Measurements from ENCODE around the gene ZNF789.
"Not testable (repeated sequence)": the region's sequence is repeated elsewhere in the genome, so short reads cannot be mapped to it uniquely, and the experiment has no call there.

ZNF789 gene

DNA sequence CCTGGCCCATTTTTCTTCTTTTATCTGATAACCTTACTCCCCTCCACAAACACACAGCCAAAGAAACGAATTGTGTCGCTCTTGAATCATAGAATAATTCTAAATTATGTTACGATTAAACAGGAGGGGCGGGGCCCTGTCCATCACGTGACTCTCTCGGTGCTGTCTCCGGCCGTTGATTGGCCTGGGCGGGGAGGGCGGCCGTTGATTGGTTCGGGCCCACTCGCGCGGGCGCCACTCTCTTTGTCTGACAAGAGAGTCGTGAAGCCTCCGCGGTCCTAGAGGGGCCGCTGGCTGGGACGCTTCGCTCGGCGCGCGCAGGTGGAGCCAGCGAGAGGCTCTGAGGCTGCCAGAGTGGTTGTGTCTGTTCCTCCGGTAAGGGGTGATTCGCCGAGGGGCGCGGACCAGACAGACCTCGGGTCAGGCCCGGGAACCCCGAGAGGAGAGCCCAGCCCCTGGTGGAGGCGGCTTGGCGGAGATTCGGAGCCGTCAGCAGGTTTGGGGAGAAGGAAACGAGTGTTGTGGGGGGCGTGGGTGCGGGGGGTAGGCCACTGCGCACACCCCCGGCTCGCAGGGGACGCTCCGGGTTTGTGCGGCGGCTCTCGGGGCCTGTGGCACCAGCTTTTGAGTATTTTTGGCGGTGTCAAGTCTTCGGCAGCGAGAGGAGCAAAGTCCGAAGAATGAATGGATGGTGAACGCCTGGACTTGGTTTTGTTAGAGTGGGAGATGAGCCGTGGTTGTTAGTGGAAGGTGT is at the start of gene ZNF789:
Gene ZNF789, plus strand, starts transcription at position 330 of the 754 bp plus-strand sequence. CDS start 3,567 bp downstream, outside the sequence.
- DNase-seq: peak; percentile 98

DNA sequence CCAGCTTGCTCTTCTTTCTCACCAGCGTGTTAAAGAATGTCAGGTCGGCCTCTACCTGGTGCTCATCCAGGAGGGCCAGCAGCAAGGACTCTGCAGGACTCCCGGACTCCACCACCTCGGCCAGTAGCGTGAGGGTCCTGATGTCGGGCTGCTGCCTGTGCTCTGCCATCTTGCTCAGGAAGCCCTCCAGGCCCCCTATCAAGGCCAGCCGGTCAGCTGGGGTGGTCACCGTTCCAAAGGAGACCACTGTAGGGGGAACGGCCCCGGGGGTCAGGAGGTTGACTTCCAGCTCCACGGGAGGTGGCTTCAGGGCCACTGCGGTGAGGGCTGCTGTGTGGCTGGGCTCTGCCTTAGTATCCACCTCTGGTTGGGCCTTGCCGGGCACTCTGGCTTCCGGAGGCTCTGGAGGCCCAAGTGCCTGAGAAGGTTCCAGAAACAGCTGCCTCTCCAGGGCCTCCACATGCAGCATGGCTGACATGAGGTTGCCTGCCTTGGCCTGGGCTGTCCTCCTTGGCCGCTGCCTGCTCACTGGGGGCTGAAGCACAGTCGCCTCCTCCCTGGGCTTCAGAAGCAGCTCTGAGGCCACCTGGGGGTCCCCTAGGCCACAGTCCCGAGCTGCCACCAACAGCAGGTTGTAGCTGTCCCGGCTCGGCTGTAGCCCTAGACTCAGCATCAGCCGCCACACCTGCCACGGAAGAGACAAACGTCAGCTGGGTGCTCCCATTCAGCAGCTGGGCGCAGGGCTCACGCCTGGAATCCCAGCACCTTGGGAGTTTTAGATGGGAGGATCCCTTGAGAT is 47.6 kb upstream of the ZNF789 start:
- DNase-seq: no peak

DNA sequence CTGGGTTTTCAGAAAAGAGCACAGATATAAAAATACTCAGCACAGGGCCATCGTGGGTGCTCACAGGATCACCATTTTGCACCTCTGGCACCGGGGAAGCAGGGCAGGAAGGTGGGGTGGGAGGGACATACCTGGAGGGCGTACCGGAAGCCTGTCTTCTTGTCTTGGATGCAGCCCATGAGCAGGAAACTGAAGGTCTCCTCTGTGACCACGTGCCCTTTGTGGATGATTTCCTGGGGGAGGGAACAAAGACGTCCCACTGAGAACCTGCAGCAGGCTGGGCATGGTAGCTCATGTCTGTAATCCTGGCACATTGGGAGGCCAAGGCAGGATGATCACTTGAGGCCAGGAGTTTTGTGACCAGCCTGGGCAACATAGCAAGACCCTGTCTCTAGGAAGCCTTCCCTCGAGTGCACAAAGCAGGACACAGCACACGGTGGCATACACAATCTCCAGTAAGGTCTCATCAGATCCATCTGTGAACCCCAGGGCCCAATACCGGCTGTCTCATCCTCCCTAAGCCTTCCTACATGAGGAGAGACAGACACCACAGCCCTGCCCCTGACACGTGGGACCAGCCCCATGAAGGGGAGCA is 43.6 kb upstream of the ZNF789 start:
- DNase-seq: no peak

DNA sequence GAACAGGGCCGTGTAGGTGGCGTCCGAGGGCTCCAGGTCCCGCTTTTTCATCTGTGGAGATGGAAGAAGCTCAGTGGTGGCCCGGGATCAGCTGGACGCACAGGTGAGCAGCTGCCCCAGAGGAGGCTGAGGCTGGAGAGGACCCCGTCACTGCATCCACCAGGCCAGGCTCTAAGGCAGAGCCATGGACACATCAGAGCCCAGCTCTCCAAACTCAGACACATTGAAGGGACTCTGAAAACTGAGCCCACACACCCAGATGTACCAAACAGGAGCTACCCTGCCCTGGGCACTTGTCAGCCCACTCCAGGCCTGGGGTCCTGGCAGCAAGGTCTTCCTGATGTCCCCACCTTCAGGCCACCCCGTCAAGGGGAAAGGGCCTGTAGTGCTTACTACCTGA is 42.9 kb upstream of the ZNF789 start:
- DNase-seq: no peak

DNA sequence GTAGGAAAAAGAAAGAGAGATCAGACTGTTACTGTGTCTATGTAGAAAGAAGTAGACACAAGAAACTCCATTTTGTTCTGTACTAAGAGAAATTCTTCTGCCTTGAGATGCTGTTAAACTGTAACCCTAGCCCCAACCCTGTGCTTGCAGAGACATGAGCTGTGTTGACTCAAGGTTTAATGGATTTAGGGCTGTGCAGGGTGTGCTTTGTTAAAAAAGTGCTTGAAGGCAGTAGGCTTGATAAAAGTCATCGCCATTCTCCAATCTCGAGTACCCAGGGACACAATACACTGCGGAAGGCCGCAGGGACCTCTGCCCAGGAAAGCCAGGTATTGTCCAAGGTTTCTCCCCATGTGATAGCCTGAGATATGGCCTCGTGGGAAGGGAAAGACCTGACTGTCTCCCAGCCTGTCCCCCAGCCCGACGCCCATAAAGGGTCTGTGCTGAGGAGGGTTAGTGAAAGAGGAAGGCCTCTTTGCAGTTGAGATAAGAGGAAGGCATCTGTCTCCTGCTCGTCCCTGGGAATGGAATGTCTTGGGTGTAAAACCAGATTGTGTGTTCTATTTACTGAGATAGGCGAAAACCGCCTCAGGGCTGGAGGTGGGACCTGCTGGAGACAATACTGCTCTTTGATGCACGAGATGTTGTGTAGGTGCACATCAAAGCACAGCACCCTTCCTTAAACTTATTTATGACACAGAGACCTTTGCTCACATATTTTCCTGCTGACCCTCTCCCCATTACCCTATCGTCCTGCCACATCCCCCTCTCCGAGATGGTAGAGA is 40.7 kb upstream of the ZNF789 start:
- not testable (repeated sequence) for DNase-seq

DNA sequence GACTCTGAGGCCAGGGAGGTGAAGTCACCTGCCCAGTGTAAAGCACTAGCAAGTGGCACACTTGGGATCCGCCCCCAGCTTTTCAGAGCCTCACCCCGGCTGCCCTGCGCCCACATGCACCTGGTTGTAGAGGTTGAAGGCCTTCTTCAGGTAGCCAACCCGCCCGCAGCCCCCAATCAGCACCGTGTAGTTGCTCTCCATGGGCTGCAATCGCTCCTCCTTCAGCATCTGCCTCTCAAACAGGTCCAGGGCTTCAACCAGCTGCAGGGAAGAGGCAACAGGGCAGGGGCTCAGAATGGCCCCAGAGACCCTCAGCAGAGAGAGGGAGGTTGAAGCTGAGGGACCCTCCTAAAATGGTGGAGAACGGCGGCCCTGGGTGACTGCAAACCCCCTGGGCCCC is 39.5 kb upstream of the ZNF789 start:
- DNase-seq: no peak

DNA sequence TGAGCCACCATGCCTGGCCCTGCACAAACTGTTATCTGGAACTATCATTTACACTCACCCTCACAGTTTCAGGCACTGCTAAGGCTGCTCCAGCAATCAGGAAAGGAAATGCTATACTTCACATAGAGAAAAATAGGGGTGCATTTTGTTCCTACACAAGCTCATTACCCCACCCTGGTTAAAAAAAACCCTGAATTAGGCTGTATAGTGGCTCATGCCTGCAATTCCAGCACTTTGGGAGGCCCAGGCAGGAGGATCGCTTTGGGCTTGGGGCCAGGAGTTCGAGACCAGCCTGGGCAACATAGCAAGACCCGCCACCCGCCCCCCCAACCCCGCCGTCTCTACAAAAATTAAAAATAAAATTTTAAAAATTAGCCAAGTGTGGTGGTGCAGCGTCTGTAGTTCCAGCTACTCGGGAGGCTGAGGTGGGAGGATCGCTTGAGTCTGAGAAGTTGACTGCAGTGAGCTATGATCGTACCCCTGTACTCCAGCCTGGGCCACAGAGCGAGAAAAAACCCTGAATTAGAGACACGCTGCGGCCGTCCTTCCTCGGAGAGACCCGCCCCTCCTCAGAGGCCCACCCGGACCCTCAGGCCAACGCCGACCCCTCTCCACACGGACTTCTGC is 34.6 kb upstream of the ZNF789 start:
- DNase-seq: no peak

DNA sequence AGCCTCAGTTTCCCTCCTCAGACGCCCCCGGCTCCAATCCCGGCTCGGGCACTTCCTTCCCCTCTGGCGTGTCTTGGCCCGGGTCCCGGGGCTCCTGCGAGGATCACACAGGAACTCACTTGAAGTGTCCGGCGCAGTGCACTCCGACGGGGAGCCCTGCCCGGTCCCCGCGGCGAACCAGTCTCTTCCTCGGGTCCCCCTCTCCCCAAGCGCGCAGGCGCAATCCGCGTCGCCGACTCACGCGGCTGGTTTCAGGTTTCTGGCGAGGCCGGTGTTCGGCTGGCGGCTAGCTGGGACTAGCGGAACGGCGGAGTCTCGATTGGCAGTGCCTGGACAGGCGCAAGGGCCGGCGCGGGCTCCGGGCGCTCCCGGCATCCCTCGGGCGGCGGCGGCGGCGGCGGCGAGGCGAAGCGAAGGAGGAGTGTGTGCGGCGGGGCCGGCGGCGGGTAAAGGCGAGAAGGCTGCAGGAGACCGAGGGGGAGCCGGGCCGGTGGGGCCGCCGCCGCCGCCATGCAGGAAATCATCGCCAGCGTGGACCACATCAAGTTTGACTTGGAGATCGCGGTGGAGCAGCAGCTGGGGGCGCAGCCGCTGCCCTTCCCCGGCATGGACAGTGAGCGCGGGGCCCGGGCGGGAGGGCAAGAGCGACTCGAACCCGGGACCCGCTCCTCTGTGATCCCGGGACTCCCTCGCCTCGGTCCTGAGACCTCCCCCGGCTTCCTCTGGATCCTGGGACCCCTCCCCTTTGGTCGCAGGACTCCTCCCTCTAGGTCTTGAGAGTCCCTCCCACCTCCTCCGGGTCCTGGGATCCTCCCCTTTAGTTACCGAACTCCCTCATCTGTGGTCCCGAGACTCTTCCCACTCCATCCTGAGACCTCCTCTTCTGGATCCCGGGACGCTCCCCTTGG is 33.9 kb upstream of the ZNF789 start, which contains the start of the genes CPSF4 and PTCD1:
Gene CPSF4, plus strand, starts transcription at position 371 of the 908 bp plus-strand sequence. Its CDS starts 140 bp downstream, at position 511.
Gene PTCD1, minus strand, starts transcription at position 226 of the 908 bp plus-strand sequence. CDS start 3,556 bp downstream, outside the sequence.
- DNase-seq: peak; percentile 94

DNA sequence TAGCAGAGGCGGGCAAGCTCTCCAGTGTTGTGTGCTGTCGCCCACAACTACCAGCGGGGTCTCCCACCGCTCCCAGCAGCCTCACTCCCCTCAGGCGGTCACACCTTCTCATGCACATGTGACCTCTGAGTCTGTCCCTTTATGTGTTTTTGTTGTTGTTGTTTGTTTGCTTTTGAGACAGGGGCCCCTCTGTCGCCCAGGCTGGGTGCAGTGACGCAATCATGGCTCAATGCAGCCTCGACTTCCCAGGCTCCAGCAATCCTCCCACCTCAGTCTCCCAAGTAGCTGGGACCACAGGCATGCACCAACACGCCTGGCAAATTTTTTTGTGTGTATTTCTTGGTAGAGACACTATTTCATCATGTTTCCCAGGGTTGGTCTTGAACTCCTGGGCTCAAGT is 32.5 kb upstream of the ZNF789 start:
- DNase-seq: no peak

DNA sequence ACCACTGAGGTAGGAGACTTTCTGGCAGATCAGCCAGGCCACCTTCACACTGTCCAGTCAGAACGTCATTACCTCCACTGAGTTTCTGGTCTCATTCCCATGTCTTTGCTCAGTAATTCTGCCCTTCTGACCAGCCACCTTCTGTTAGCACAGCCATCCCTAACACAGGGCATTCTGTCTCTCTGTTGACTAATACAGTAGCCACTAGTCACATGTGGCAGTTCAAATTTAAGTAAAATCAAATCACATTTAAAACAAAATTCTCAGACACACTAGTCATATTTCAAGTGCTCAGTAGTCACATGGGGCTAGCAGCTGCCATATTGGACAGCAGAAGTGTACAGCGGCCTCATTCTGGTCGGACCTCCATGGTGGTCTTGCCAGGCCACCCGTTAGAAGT is 26.6 kb upstream of the ZNF789 start:
- no peak for DNase-seq

DNA sequence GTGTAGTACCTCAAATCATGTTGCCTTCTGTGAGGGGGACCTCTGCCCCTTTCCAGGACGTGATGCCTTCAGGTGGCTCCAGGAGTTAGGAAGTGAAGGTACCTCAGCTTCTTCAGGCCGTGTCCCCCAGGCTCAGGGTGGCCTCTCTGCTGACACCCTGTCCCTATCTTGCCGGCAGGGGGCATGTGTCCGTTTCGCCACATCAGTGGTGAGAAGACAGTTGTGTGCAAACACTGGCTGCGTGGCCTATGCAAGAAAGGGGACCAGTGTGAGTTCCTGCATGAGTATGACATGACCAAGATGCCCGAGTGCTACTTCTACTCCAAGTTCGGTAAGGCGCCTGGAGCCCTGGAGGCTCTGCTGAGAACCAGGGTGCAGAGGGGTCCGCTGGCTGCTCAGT is 24.7 kb upstream of the ZNF789 start:
- no peak for DNase-seq

DNA sequence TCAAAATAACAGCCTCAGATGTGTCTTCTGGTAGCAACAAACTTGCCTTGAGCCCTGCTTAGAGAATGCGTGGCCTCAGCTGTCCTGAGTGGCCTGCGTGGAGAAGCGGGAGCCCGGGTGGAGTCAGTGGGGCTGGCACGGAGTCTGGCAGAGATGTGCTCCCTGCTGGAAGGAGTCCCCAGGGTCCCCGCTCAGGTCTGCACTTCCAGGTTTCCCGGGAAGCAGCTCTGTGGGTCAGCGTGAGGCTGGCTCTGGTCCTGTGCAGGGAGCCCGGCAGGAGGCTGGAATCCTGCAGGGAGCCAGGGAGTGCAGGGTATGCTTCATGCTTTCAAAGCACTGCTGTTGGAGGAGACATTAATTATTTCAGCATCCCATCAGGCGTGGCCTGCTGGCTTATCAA is 23.8 kb upstream of the ZNF789 start:
- DNase-seq: no peak

DNA sequence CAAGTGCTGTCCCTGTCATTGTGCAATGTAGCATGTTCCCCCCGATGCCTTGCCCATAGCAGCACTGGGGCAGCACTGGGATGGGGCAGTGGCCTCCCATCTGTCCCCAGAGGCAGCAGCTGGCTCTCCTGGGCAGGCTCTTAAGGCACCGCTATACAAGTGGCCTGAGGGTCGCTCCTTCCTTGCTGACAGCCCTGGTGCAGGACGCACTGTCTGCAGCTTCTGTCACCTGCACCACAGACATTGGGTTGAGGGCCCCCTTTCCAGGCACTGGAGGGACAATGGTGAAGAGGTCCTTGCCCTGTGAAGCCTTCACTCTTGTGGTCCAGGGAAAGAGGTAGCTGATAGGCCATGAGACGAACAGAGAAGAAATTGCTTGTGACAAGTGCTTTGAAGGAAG is 23.4 kb upstream of the ZNF789 start:
- no peak for DNase-seq

DNA sequence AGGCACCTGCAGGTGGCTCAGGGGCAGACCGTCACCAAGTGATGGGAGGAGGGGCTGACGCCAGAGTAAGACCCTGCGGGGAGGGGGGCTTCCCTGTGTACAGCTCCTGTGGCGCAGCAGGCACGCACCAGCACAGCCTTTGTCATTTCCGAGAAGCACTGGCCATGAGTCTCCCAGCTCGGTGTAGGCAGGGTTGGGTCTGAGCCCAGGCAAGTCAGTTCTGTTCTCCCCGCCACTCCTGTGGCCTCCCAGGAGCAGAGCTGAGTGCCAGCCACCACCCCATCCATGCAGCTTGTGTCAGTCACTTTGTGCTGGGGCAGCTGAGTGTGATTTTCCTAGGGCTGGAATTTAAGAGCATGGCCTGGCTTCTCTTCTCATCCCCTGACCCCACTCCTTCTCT is 20.8 kb upstream of the ZNF789 start:
- DNase-seq: no peak

DNA sequence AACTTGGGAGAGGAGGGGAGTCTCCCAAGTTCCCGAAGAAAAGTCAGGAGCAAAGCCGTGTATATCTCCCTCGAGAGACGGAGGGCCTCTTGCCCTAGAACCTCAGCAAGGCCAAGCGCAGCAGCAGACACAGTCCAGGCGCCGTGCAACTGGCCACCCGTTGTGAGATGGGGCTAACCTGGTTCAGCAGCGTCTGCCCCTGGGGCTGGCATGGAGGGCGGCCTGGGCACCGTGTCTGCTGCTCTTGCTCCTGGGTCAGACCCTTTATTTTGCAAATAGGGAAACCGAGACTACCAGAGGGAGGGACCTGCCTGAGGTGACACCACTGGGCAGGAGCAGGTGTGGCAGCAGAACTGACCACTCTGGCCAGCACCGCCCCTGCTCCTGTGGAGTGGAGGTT is 20.1 kb upstream of the ZNF789 start:
- no peak for DNase-seq

DNA sequence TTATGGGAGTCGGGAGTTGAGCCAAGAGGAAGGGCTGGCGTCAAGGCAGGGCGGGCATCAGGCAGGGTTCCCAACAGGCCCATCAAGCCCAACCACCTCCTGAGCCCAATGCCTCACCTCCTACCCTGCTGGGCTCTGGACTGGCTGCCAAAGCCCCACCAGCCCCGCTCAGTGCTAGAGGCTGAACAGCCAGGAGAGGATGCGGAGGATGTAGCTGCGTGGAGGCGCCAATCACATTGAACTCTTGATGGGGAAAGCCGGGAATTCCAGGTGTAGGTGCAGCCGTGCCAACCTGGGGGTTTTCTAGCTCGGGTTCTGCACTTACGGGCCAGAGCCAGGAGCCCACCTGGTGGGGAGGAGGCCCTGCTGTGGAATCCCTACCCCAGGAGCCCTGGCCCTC is 19.6 kb upstream of the ZNF789 start:
- DNase-seq: no peak

DNA sequence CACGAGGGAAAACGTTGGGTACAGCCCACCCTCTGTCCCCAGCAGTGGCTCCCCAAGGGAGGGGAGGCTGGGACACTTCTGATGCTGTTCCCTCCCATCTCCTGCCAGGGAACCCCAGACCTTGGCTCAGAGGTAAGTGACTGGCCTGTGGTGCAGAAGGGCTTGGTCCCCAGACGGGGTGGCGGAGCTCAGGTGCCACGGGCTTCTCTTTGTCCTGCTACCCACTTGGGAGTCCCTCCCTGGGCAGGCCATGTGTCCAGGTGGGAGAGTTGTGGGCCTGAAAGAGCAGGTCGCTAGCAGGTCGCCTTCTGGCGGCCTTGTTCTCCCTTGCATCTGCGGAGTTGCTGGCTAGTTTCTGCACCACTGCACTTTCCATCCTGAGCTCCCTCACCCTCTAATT is 16.8 kb upstream of the ZNF789 start:
- DNase-seq: no peak

DNA sequence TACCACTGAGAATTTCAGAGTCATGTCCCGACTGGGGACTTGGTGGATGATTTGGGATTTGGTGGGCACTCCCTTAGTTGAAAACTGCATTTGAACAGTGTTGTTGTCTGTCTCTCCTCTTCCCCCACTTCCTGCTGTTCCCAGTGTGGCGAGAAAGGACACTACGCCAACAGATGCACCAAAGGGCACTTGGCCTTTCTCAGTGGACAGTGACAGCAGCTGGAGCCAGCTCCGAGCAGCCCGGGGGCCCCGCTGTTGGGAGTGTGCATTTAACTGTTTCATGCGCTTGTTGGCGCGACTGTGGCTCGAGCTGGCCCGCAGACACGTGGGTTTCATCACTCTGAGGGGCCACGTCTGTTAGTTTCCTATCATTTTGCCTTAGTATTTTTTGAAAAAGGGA is 16.4 kb upstream of the ZNF789 start:
- DNase-seq: no peak

DNA sequence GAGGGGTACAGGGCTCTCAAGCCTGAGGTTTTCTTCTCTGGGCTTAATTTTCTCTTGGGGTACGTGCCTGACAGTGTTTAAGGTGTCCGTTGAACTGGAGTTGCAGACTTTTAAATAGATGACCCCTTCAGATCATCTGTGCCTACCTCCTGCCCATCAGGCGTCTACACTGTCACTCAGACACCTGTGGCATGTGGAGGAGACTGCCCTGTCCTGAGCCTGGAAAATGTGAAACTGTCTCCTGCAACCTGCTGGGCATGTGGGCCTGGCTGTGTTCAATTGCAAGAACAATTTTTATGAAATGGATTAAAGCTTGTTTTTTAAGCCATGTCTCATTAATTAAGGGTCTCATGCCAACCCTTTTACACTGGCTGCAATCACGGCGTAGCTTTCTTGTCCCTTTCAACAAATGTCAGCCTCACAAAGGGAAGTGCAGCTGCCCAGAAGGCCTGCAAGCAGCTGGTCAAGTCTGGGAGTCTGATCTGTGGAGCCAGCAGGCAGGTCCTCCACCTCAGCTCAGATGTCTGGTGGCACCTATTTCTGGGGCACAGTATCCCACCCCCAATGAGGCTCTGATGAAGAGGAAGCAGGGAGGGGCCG is 15.5 kb upstream of the ZNF789 start:
- no peak for DNase-seq

DNA sequence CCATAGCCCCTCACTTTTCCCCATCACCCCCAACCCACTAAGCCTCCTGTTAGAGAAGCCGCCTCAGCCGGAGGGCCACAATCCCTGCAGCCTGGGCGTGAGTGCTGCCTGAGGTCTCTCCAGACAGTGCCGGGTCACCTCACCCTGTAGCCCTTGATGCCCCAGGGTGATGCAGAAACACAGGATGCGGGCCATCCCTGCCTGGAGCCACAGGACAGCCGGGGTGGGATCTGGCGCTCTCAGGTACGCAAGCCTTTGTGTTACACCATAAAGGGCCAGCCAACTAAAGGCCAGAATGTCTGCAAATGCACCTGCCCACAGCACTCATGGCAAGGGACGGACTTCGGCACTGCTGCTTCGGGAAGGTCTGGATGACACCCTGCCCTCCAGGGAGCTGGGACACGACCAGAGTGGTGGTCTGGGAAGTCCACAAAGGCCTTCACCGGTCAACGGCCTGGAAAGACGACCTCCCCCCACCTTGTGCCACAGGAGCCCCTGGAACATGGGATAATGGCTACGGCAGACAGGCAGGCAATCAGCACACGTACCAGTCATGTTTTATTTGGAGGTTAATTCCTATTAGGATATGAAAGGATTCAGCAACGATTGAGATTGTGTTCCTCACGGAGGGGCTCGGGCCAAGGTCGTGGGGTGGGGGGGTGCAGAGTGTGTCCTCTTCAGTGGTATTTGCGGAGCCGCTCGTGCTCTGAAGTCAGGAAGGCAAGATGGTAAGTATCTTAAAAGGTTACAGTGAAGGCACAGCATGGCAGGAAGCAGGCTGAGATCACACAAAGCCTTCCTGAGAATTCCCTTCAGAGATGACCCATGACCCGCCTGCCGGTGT is 14.8 kb upstream of the ZNF789 start:
- no peak for DNase-seq

Measured in NCI-H2029 (cell line).